Measurements from ENCODE around the gene DSE.

DNA sequence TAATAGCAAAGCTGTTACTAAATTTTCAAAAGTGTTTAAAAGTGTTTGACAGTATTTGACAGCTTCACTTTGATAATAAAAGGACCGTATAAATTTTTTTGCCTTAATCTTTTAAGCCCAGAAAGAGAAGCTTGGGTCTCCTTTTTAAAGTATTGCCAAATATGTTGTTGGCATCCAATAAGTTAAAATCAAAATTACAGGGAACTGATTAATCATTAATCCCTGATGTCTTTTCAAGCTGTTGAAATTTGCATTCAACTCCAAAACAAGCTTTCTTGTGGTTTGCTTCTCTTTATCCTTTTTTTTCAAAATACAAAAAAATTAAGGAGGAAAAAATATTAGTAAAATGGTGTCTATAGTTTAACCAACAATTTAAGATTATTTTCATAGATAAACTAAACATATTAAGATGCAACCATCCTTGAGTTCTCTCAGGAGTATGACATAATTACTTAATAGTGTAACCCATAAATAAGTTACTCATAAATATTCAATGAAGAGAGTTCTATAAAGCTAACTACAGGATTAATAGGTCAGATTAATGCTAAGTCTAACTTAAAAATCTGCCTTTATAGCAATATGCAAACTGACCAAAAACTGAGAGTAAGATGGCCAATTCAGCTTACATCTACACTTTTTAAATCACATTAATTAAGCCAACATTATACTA lies 63.4 kb downstream of the DSE start:
- no peak for TF ChIP-seq POLR2AphosphoS5 (IDR thresholded peaks at IDR 0.05; ENCODE audit: low read depth, low read length)
- no peak for TF ChIP-seq REST (IDR thresholded peaks at IDR 0.05; ENCODE audit: insufficient read depth in 1 of 2, low read depth in 2 of 2, low read length in 1 of 2)
- no peak for TF ChIP-seq CTCF (IDR thresholded peaks at IDR 0.05)
- no peak for TF ChIP-seq TCF7L2 (IDR thresholded peaks at IDR 0.05; ENCODE audit: low read depth, low read length)

Measured in Panc1 (cell line).